ENCODE results near the gene HRK. TPM values are rescaled to one million over a fixed set of nuclear protein-coding genes. Genes with fewer than 3 reads are reported as not detected.

The HRK gene
- total RNA-seq, 4 donors from 2014 or later: under 0.01 to 0.45 (median 0.08) TPM; not detected in 1

- H3K4me3 ChIP-seq: no peak overlapping the region
- no peak for ATAC-seq
- peaks cover 0 to 7% of the 10 kb centered on the region in 2 donors for H3K36me3 ChIP-seq
- 100% methylated on average over 1 of the region's 1 CpG; no CpG with 5 or more reads in 1 of the 2 donors for WGBS, 2 donors (ENCODE audit: low coverage in 1 of 2)
- peaks cover 0 to 41% (median 2%) of the 10 kb centered on the region in 3 donors for H3K4me1 ChIP-seq
- H3K27me3 ChIP-seq: no peaks in the 10 kb centered on the region
- H3K27ac ChIP-seq: no peak overlapping the region
- no peak for TF ChIP-seq POLR2A (IDR thresholded peaks at IDR 0.05)
- TF ChIP-seq CTCF (IDR thresholded peaks at IDR 0.05): no peak
- no peak for TF ChIP-seq EP300 (IDR thresholded peaks at IDR 0.05)
- TF ChIP-seq POLR2AphosphoS5 (IDR thresholded peaks at IDR 0.05): no peak
- H3K9me3 ChIP-seq: no peaks in the 10 kb centered on the region
These were observed 34.1 kb upstream of the HRK start for GRCh38 chr12:116915326-116915725.

GRCh38 chr12:116910645-116911451, 29.6 kb upstream of the HRK start, which contains the start of gene FBXW8:
Gene FBXW8, plus strand, starts transcription at chr12:116910950. Its CDS starts 88 bp downstream, at chr12:116911038.
- no peaks in the 10 kb centered on the region for H3K36me3 ChIP-seq
- TF ChIP-seq POLR2A (IDR thresholded peaks at IDR 0.05) (no peak), EP300 (IDR thresholded peaks at IDR 0.05) (no peak), CTCF (IDR thresholded peaks at IDR 0.05) (no peak), POLR2AphosphoS5 (IDR thresholded peaks at IDR 0.05) (no peak)
- H3K9me3 ChIP-seq: no peaks in the 10 kb centered on the region
- peak within 1 kb of the TSS; percentile 95 to 98 for H3K4me3 ChIP-seq
- H3K27ac ChIP-seq: peak within 1 kb of the TSS; percentile 58 to 90 (median 87)
- H3K4me1 ChIP-seq: peaks cover 0 to 30% (median 2%) of the 10 kb centered on the region in 3 donors
- no peaks in the 10 kb centered on the region for H3K27me3 ChIP-seq
- ATAC-seq: peak; percentile 86
- 0% methylated on average over 1 to 2 of the region's 82 CpGs for WGBS, 2 donors (ENCODE audit: low coverage in 1 of 2)

- no peak for ATAC-seq
- Histone ChIP-seq H3K36me3 (no peaks in the 10 kb centered on the region), H3K9me3 (no peaks in the 10 kb centered on the region), H3K27me3 (no peaks in the 10 kb centered on the region), H3K4me3 (peak overlapping the region; percentile 95 to 98), H3K27ac (peak overlapping the region in 3 of 4 donors; percentile 85 to 90 (median 89)), H3K4me1 (peaks cover 0 to 30% (median 2%) of the 10 kb centered on the region in 3 donors)
- 67 to 74% methylated on average over 4 of the region's 4 CpGs for WGBS, 2 donors (ENCODE audit: low coverage in 1 of 2)
- no peak for TF ChIP-seq CTCF (IDR thresholded peaks at IDR 0.05)
- TF ChIP-seq POLR2A (IDR thresholded peaks at IDR 0.05): no peak
These were observed 29.0 kb upstream of the HRK start for GRCh38 chr12:116910280-116910644.

- H3K27ac ChIP-seq: no peak overlapping the region
- TF ChIP-seq POLR2A (IDR thresholded peaks at IDR 0.05): no peak
- no peak for TF ChIP-seq EP300 (IDR thresholded peaks at IDR 0.05)
- TF ChIP-seq CTCF (IDR thresholded peaks at IDR 0.05): no peak
- no peak for TF ChIP-seq POLR2AphosphoS5 (IDR thresholded peaks at IDR 0.05)
- peaks cover 19% of the 10 kb centered on the region for H3K27me3 ChIP-seq
- H3K4me1 ChIP-seq: peaks cover 0 to 6% (median 0%) of the 10 kb centered on the region in 3 donors
- H3K36me3 ChIP-seq: no peaks in the 10 kb centered on the region
- WGBS, 2 donors (ENCODE audit: low coverage in 1 of 2): 76 to 85% methylated on average over 4 of the region's 4 CpGs
- no peak overlapping the region for H3K4me3 ChIP-seq
- no peaks in the 10 kb centered on the region for H3K9me3 ChIP-seq
- no peak for ATAC-seq
These were observed 25.0 kb upstream of the HRK start for GRCh38 chr12:116906285-116906684.

GRCh38 chr12:116903818-116904217, 22.6 kb upstream of the HRK start:
- TF ChIP-seq POLR2AphosphoS5 (IDR thresholded peaks at IDR 0.05): no peak
- no peak for TF ChIP-seq CTCF (IDR thresholded peaks at IDR 0.05)
- no peak for TF ChIP-seq POLR2A (IDR thresholded peaks at IDR 0.05)
- TF ChIP-seq EP300 (IDR thresholded peaks at IDR 0.05): no peak
- 43 to 49% methylated on average over 2 to 3 of the region's 4 CpGs for WGBS, 2 donors (ENCODE audit: low coverage in 1 of 2)
- peaks cover 36% of the 10 kb centered on the region for H3K27me3 ChIP-seq

More at GRCh38 chr12:116903818-116904217, 22.6 kb upstream of the HRK start:
- Histone ChIP-seq H3K36me3 (no peaks in the 10 kb centered on the region), H3K4me3 (no peak overlapping the region), H3K4me1 (no peaks in the 10 kb centered on the region), H3K27ac (no peak overlapping the region), H3K9me3 (no peaks in the 10 kb centered on the region)
- no peak for ATAC-seq

Measured in gastroesophageal sphincter (tissue), 4 donors.